Keratinocyte (primary cell): Measurements from ENCODE around the gene CDH13. TPM values are rescaled to one million over a fixed set of nuclear protein-coding genes. Genes with fewer than 3 reads are reported as not detected.

Experiments used
- DNase-seq: peaks from one replicate; pipeline ENCODE4 v3.0.0-alpha.2; 2011; ENCODE audit warnings: low read depth, missing footprints, low spot score
- FAIRE-seq: peaks from 2 replicates; lab custom pipeline; 2011; peaks lifted over from hg19 to GRCh38; lab: Jason Lieb, UNC
- H2AFZ ChIP-seq: 2 replicates; pipeline ENCODE4 v1.6.0; 2012; ENCODE audit warnings: low read length, control low read depth, inconsistent platforms; ENCODE audit not compliant: control insufficient read depth
- H3K27ac ChIP-seq: 2 replicates; pipeline ENCODE4 v1.5.1; 2011; ENCODE audit warnings: low read length; ENCODE audit not compliant: control insufficient read depth, insufficient read depth
- H3K27me3 ChIP-seq: 3 replicates; pipeline ENCODE4 v1.6.0; 2011; ENCODE audit warnings: low read length; ENCODE audit not compliant: control insufficient read depth, insufficient read depth; ENCODE audit errors: extremely low read depth
- H3K36me3 ChIP-seq, 2 experiments: 2 replicates in 1 of 2; 3 replicates in 1 of 2; pipeline ENCODE4 v1.5.1; 2011; ENCODE audit warnings: low read length in 2 of 2, mild to moderate bottlenecking in 1 of 2; ENCODE audit not compliant: control insufficient read depth in 2 of 2, insufficient read depth in 2 of 2; ENCODE audit errors: extremely low read depth in 1 of 2
- H3K4me1 ChIP-seq: 3 replicates; pipeline ENCODE4 v1.5.1; 2011; ENCODE audit warnings: low read length; ENCODE audit not compliant: control insufficient read depth, insufficient read depth; ENCODE audit errors: extremely low read depth
- H3K4me2 ChIP-seq: 3 replicates; pipeline ENCODE4 v1.6.0; 2011; ENCODE audit warnings: low read depth, low read length; ENCODE audit not compliant: control insufficient read depth, insufficient read depth; ENCODE audit errors: extremely low read depth
- H3K4me3 ChIP-seq, 3 experiments: fragments of 200-600 bp in 1 of 3; sonication (generic) in 1 of 3; 2 replicates in 2 of 3; 3 replicates in 1 of 3; pipeline ENCODE4 v1.5.1; 2011 to 2016; ENCODE audit warnings: low read length in 3 of 3, mild to moderate bottlenecking in 3 of 3, control low read depth in 2 of 3, inconsistent platforms in 1 of 3, low read depth in 1 of 3, mixed read lengths in 1 of 3, mixed run types in 1 of 3, moderate library complexity in 1 of 3; ENCODE audit not compliant: control insufficient read depth in 2 of 3, insufficient read depth in 2 of 3; ENCODE audit errors: extremely low read depth in 1 of 3
- H3K79me2 ChIP-seq: 2 replicates; pipeline ENCODE4 v1.6.0; 2012; ENCODE audit warnings: low read length; ENCODE audit not compliant: control insufficient read depth, insufficient read depth
- H3K9ac ChIP-seq: 3 replicates; pipeline ENCODE4 v1.6.0; 2011; ENCODE audit warnings: low read length; ENCODE audit not compliant: control insufficient read depth, insufficient read depth; ENCODE audit errors: extremely low read depth
- H3K9me1 ChIP-seq: 3 replicates; pipeline ENCODE4 v1.6.0; 2011; ENCODE audit warnings: low read length; ENCODE audit not compliant: control insufficient read depth, insufficient read depth; ENCODE audit errors: extremely low read depth
- H3K9me3 ChIP-seq: 2 replicates; pipeline ENCODE4 v1.5.1; 2012; ENCODE audit warnings: low read depth, low read length; ENCODE audit not compliant: control insufficient read depth
- H4K20me1 ChIP-seq: 3 replicates; pipeline ENCODE4 v1.6.0; 2011; ENCODE audit warnings: low read length; ENCODE audit not compliant: control insufficient read depth, insufficient read depth; ENCODE audit errors: extremely low read depth
- CTCF ChIP-seq, 3 experiments: IDR thresholded peaks in 1 of 3; conservative IDR thresholded peaks in 1 of 3; optimal IDR thresholded peaks in 1 of 3; 2 replicates in 2 of 3; 3 replicates in 1 of 3; pipeline versions ENCODE3 to v1.5.1; 2011; ENCODE audit warnings: low read length in 3 of 3, mild to moderate bottlenecking in 3 of 3, moderate library complexity in 2 of 3, control low read depth in 1 of 3, inconsistent platforms in 1 of 3; ENCODE audit not compliant: insufficient read depth in 2 of 3; ENCODE audit errors: extremely low read depth in 1 of 3
- EZH2 ChIP-seq: IDR thresholded peaks from one replicate; pipeline ENCODE4 v1.6.1; 2012; ENCODE audit warnings: inconsistent platforms, mild to moderate bottlenecking, low read length, moderate library complexity
- dilution Hi-C: fragments of 300-500 bp; cut with MboI; formaldehyde crosslinking; loops from one replicate; pipeline ENCODE4 v1.7.0; 2020; ENCODE audit warnings: low sequenced_read_pairs; ENCODE audit not compliant: extremely low pct_ligation_motif_present
- polyA plus RNA-seq, 5 experiments: library from polyadenylated mRNA; depleted of rRNA in 3 of 5; stranded (reverse) in 3 of 5; stranded (forward) in 1 of 5; unstranded in 1 of 5; fragments of >200 nt; gene quantifications; 1 replicate in 1 of 5; 2 replicates in 3 of 5; 3 replicates in 1 of 5; pipeline versions ENCODE4 v1.2.1 to v1.2.3, GENCODE V29; 2011 to 2012; ENCODE audit warnings: missing spikeins in 2 of 5, low read depth in 1 of 5, low replicate concordance in 1 of 5

CDH13 gene
- polyA plus RNA-seq, 1 donor (not counting 4 experiments of a cell fraction or from before 2014, with no cell fraction given), result 111 TPM

GRCh38 chr16:83397601-83398291 lies 771.0 kb downstream of the CDH13 start:
- no peaks in the 10 kb centered on the region for H3K9me3 ChIP-seq
- no peak for DNase-seq
- H3K4me2 ChIP-seq, result no peak overlapping the region
- TF ChIP-seq EZH2 (no peak), CTCF (optimal IDR thresholded peaks at IDR 0.05 in 1 of 3, IDR thresholded peaks at IDR 0.05 in 1 of 3, conservative IDR thresholded peaks at IDR 0.05 in 1 of 3; ENCODE audit: extremely low read depth in 1 of 3, insufficient read depth in 2 of 3, low read length in 3 of 3) (no peak)
- dilution Hi-C loops, result no loop called here
- H4K20me1 ChIP-seq, result no peaks in the 10 kb centered on the region
- H3K27me3 ChIP-seq, result no peaks in the 10 kb centered on the region
- H3K4me1 ChIP-seq, result peaks cover 13% of the 10 kb centered on the region
- H3K9me1 ChIP-seq, result no peaks in the 10 kb centered on the region
- H2AFZ ChIP-seq, result no peak overlapping the region
- FAIRE-seq, result no peak
- H3K4me3 ChIP-seq, result no peak overlapping the region
- no peaks in the 10 kb centered on the region for H3K79me2 ChIP-seq
- H3K27ac ChIP-seq, result no peak overlapping the region
- no peak overlapping the region for H3K9ac ChIP-seq
- H3K36me3 ChIP-seq, result no peaks in the 10 kb centered on the region

GRCh38 chr16:83400234-83400633 lies 773.5 kb downstream of the CDH13 start:
- Histone ChIP-seq H4K20me1 (no peaks in the 10 kb centered on the region), H3K4me2 (no peak overlapping the region), H3K79me2 (no peaks in the 10 kb centered on the region), H3K4me1 (peaks cover 32% of the 10 kb centered on the region), H3K27ac (no peak overlapping the region), H3K36me3 (no peaks in the 10 kb centered on the region), H3K4me3 (no peak overlapping the region), H3K9me3 (no peaks in the 10 kb centered on the region), H2AFZ (no peak overlapping the region), H3K27me3 (no peaks in the 10 kb centered on the region), H3K9ac (no peak overlapping the region), H3K9me1 (no peaks in the 10 kb centered on the region)
- no peak for FAIRE-seq
- no peak for TF ChIP-seq CTCF (optimal IDR thresholded peaks at IDR 0.05 in 1 of 3, IDR thresholded peaks at IDR 0.05 in 1 of 3, conservative IDR thresholded peaks at IDR 0.05 in 1 of 3; ENCODE audit: extremely low read depth in 1 of 3, insufficient read depth in 2 of 3, low read length in 3 of 3)
- TF ChIP-seq EZH2, result no peak
- no peak for DNase-seq
- dilution Hi-C loops, result no loop called here
